ENCODE measurements around the gene ATP9B. TPM values are rescaled to one million over a fixed set of nuclear protein-coding genes. Genes with fewer than 3 reads are reported as not detected.
"Not testable (repeated sequence)": the region's sequence is repeated elsewhere in the genome, so short reads cannot be mapped to it uniquely, and the experiment has no call there.

ATP9B gene
- total and polyA plus RNA-seq, 8 donors: 29.2 to 41.5 (median 38.3) TPM

DNA sequence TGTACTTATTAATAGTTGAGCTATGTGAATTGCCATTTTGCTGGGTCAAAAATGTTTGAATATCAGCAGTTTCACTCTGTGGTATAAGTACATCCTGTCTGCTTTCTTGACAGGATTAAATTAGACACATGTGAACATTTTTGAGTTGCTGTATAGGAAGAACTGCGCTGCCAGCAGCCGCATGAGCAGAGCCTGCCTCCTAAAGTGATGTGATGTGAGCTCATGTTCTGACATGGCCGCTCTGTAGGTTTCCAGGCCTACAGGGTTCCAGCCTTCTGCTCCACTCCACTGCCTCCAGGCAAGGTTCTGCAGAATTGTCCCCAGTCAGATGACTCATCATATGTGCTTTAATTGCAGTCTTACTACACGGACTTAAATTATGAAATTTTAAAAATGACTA lies 206.8 kb downstream of the ATP9B start:
- no peak for TF ChIP-seq CTCF (IDR thresholded peaks at IDR 0.05)
- DNase-seq: no peak
- Histone ChIP-seq H3K4me3 (no peak overlapping the region), H3K36me3 (peaks cover 0 to 30% of the 10 kb centered on the region in 2 donors), H3K27me3 (no peaks in the 10 kb centered on the region), H3K27ac (no peak overlapping the region), H3K9me3 (no peaks in the 10 kb centered on the region), H3K4me1 (no peaks in the 10 kb centered on the region)
- ATAC-seq: no peak
- intact Hi-C loops (cut with DNase I): no loop called here

DNA sequence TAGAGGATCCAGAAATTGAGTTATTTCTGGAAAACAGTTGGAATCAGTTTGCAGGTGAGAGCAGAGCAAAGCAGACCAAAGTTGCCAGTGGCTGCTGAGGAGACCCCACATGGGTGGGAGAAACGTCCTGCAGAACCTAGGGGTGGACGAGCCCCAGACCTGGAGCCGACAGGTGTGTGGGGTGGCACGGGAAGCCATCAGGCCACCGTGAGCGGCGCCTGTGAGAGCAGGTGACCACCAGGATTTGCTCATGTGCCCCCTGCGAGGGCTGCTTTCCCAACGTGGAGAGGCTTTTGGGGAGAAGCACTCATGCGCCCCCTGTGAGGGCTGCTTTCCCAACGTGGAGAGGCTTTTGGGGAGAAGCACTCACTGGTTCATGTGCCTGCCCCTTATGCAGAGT lies 209.7 kb downstream of the ATP9B start:
- H3K4me1 ChIP-seq: no peaks in the 10 kb centered on the region
- intact Hi-C loops (cut with DNase I): no loop called here
- H3K36me3 ChIP-seq: peaks cover 0 to 41% of the 10 kb centered on the region in 2 donors
- ATAC-seq: no peak
- no peak overlapping the region for H3K27ac ChIP-seq
- DNase-seq: no peak
- no peak overlapping the region for H3K4me3 ChIP-seq
- H3K27me3 ChIP-seq: no peaks in the 10 kb centered on the region
- H3K9me3 ChIP-seq: no peaks in the 10 kb centered on the region
- no peak for TF ChIP-seq CTCF (IDR thresholded peaks at IDR 0.05)

- Histone ChIP-seq H3K4me3 (no peak overlapping the region), H3K36me3 (peaks cover 0 to 37% of the 10 kb centered on the region in 2 donors), H3K9me3 (no peaks in the 10 kb centered on the region), H3K4me1 (no peaks in the 10 kb centered on the region), H3K27me3 (no peaks in the 10 kb centered on the region), H3K27ac (no peak overlapping the region)
- DNase-seq: no peak
- ATAC-seq: no peak
- intact Hi-C loops (cut with DNase I): no loop called here
- TF ChIP-seq CTCF (IDR thresholded peaks at IDR 0.05): no peak
Observed at GRCh38 chr18:79283131-79283810, 214.1 kb downstream of the ATP9B start.

DNA sequence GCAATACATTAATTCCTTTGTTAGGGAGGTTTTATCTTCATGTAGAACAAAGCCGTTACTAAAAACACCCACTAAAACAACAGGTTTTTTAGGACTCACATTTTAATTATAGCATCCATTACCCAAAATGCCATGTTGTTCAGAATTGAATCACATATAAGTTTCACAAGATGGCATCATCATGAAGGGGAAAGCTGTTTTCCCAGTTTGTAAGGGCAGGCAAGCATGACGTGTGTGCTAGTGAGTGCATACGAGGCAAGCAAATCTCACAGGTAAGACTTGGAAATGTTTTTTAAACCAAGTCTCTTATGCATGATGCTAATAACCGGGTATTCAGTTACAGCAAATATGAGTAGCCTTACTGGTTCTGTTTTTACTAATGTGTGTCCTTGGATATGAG lies 214.7 kb downstream of the ATP9B start:
- intact Hi-C loops (cut with DNase I): no loop called here
- H3K4me1 ChIP-seq: no peaks in the 10 kb centered on the region
- no peaks in the 10 kb centered on the region for H3K27me3 ChIP-seq
- TF ChIP-seq CTCF (IDR thresholded peaks at IDR 0.05): no peak
- H3K4me3 ChIP-seq: no peak overlapping the region
- DNase-seq: no peak
- peaks cover 0 to 3% of the 10 kb centered on the region in 2 donors for H3K9me3 ChIP-seq
- peaks cover 0 to 31% of the 10 kb centered on the region in 2 donors for H3K36me3 ChIP-seq
- no peak for ATAC-seq
- no peak overlapping the region for H3K27ac ChIP-seq

DNA sequence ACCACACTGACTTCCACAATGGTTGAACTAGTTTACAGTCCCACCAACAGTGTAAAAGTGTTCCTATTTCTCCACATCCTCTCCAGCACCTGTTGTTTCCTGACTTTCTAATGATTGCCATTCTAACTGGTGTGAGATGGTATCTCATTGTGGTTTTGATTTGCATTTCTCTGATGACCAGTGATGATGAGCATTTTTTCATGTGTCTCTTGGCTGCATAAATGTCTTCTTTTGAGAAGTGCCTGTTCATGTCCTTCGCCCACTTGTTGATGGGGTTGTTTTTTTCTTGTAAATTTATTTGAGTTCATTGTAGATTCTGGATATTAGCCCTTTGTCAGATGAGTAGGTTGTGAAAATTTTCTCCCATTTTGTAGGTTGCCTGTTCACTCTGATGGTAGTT lies 216.0 kb downstream of the ATP9B start:
- H3K4me1 ChIP-seq; H3K27ac ChIP-seq; intact Hi-C loops (cut with DNase I); ATAC-seq; DNase-seq; H3K4me3 ChIP-seq; H3K9me3 ChIP-seq; H3K27me3 ChIP-seq: not testable (repeated sequence)
- peaks cover 0 to 28% of the 10 kb centered on the region in 2 donors for H3K36me3 ChIP-seq

DNA sequence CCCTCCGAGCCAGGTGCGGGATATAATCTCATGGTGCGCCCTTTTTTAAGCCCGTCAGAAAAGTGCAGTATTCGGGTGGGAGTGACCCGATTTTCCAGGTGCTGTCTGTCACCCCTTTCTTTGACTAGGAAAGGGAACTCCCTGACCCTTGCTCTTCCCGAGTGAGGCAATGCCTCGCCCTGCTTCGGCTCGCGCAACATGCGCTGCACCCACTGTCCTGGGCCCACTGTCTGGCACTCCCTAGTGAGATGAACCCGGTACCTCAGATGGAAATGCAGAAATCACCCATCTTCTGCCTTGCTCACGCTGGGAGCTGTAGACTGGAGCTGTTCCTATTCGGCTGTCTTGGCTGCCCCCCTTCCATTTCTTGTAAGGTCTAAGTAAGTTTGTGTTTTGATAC lies 221.2 kb downstream of the ATP9B start:
- peaks cover 0 to 15% of the 10 kb centered on the region in 2 donors for H3K36me3 ChIP-seq
- DNase-seq; ATAC-seq; H3K4me3 ChIP-seq; H3K9me3 ChIP-seq; intact Hi-C loops (cut with DNase I); H3K27me3 ChIP-seq; H3K27ac ChIP-seq; H3K4me1 ChIP-seq: not testable (repeated sequence)
